HG03342 (cell line): ENCODE data around the gene BYSL.

Experiments
- ATAC-seq: cut with Tn5 transposase; IDR thresholded peaks from one replicate; pipeline ENCODE4 v1.9.1; 2021; ENCODE audit warnings: mild to moderate bottlenecking, moderate library complexity; ENCODE audit not compliant: unreplicated experiment

The BYSL gene

GRCh38 chr6:41914869-41915530 is 6.3 kb upstream of the BYSL start:
- ATAC-seq, result no peak

GRCh38 chr6:41917528-41917927 is 3.8 kb upstream of the BYSL start:
- no peak for ATAC-seq

GRCh38 chr6:41921712-41921998 is 356 bp downstream of the BYSL start:
- no peak for ATAC-seq

- no peak for ATAC-seq
These were observed 855 bp downstream of the BYSL start for GRCh38 chr6:41922154-41922553.

GRCh38 chr6:41927253-41927652 is 6.0 kb downstream of the BYSL start:
- ATAC-seq, result no peak

- no peak for ATAC-seq
These were observed 8.6 kb downstream of the BYSL start for GRCh38 chr6:41929924-41930323.

GRCh38 chr6:41931792-41932191 is 10.5 kb downstream of the BYSL start:
- no peak for ATAC-seq

- no peak for ATAC-seq
These were observed 11.1 kb downstream of the BYSL start for GRCh38 chr6:41932378-41932777.

GRCh38 chr6:41934278-41935192 is 13.2 kb downstream of the BYSL start:
- ATAC-seq, result no peak

- no peak for ATAC-seq
These were observed 13.9 kb downstream of the BYSL start for GRCh38 chr6:41935193-41935574.

GRCh38 chr6:41935685-41936072 is 14.4 kb downstream of the BYSL start:
- no peak for ATAC-seq

- ATAC-seq, result peak; percentile 48
These were observed 15.0 kb downstream of the BYSL start for GRCh38 chr6:41936073-41936837.

- ATAC-seq, result no peak
These were observed 16.2 kb downstream of the BYSL start for GRCh38 chr6:41937472-41937860.

- no peak for ATAC-seq
These were observed 16.7 kb downstream of the BYSL start for GRCh38 chr6:41937861-41938574.

GRCh38 chr6:41938590-41939175 is 17.4 kb downstream of the BYSL start:
- ATAC-seq, result no peak

- ATAC-seq, result no peak
These were observed 18.0 kb downstream of the BYSL start for GRCh38 chr6:41939176-41939847.

GRCh38 chr6:41939848-41940758 is 18.8 kb downstream of the BYSL start:
- no peak for ATAC-seq

- no peak for ATAC-seq
These were observed 19.5 kb downstream of the BYSL start for GRCh38 chr6:41940759-41941279.
